Calu3 (cell line): ENCODE results near the gene NTNG2. TPM values are rescaled to one million over a fixed set of nuclear protein-coding genes. Genes with fewer than 3 reads are reported as not detected.

Experiments
- BruUV-seq: library from RNA; stranded (reverse); fragments of 400-500 nt; replicated peaks from 2 replicates; lab custom pipeline; 2021; lab: Mats Ljungman, UMichigan
- CTCF ChIA-PET: fragments of 300-600 bp; sonication (Branson Sonifier 250); formaldehyde crosslinking; loops from one replicate; lab custom pipeline; 2022; ENCODE audit warnings: antibody characterized with exemption; lab: Charles Lee
- DNase-seq: peaks from one replicate; pipeline ENCODE4 v3.0.0; 2022
- H3K27ac Mint-ChIP-seq: one replicate; pipeline ENCODE4 v1.8.0; 2022; ENCODE audit warnings: mixed read lengths; ENCODE audit not compliant: unreplicated experiment
- H3K27me3 Mint-ChIP-seq: one replicate; pipeline ENCODE4 v1.8.0; 2022; ENCODE audit warnings: mixed read lengths; ENCODE audit not compliant: unreplicated experiment
- H3K36me3 Mint-ChIP-seq: one replicate; pipeline ENCODE4 v1.8.0; 2022; ENCODE audit warnings: mild to moderate bottlenecking, moderate library complexity, mixed read lengths; ENCODE audit not compliant: insufficient read depth, unreplicated experiment
- H3K4me1 Mint-ChIP-seq: one replicate; pipeline ENCODE4 v1.8.0; 2022; ENCODE audit warnings: mild to moderate bottlenecking, low read depth, mixed read lengths; ENCODE audit not compliant: unreplicated experiment
- H3K4me3 Mint-ChIP-seq: one replicate; pipeline ENCODE4 v1.8.0; 2022; ENCODE audit warnings: mild to moderate bottlenecking, low read depth, moderate library complexity, mixed read lengths; ENCODE audit not compliant: unreplicated experiment
- H3K9me3 Mint-ChIP-seq: one replicate; pipeline ENCODE4 v1.8.0; 2022; ENCODE audit warnings: low read depth, mixed read lengths; ENCODE audit not compliant: unreplicated experiment
- CTCF ChIP-seq: fragments of 200-600 bp; IDR thresholded peaks from one replicate; pipeline ENCODE4 v1.8.0; 2022; ENCODE audit warnings: antibody characterized with exemption; ENCODE audit not compliant: unreplicated experiment
- intact Hi-C: fragments of 100-400 bp; cut with micrococcal nuclease; formaldehyde crosslinking; loops from one replicate; pipeline ENCODE4 v1.10.0; 2022; ENCODE audit not compliant: unreplicated experiment
- total RNA-seq: library from RNA; stranded (reverse); gene quantifications from 2 replicates; pipeline ENCODE4 v1.2.3, GENCODE V29; 2022

Gene NTNG2
- total RNA-seq, 1 experiment from 2014 or later, result not detected

- intact Hi-C loops, result no loop called here
- TF ChIP-seq CTCF, result no peak
- CTCF ChIA-PET, result interaction anchor here (0.6 kb wide), 1 partner anchor 11 kb away, joined by 3 read pairs; no protein-coding TSS in a partner anchor
- no peak for DNase-seq
- H3K27me3 Mint-ChIP-seq, result no peaks in the 10 kb centered on the region
- no peak overlapping the region for H3K27ac Mint-ChIP-seq
- no peaks in the 10 kb centered on the region for H3K4me1 Mint-ChIP-seq
- H3K4me3 Mint-ChIP-seq, result no peak overlapping the region
- no peaks in the 10 kb centered on the region for H3K9me3 Mint-ChIP-seq
- H3K36me3 Mint-ChIP-seq, result peaks cover 34% of the 10 kb centered on the region
- no TSS peak for BruUV-seq
Measured at GRCh38 chr9:132283863-132284262, 122.0 kb downstream of the NTNG2 start.

- no TSS peak for BruUV-seq
- intact Hi-C loops, result no loop called here
- peaks cover 29% of the 10 kb centered on the region for H3K36me3 Mint-ChIP-seq
- H3K27me3 Mint-ChIP-seq, result no peaks in the 10 kb centered on the region
- CTCF ChIA-PET, result no interaction called here
- no peak for TF ChIP-seq CTCF
- DNase-seq, result no peak
- H3K27ac Mint-ChIP-seq, result no peak overlapping the region
- no peak overlapping the region for H3K4me3 Mint-ChIP-seq
- H3K4me1 Mint-ChIP-seq, result no peaks in the 10 kb centered on the region
- H3K9me3 Mint-ChIP-seq, result no peaks in the 10 kb centered on the region
Measured at GRCh38 chr9:132287256-132287760, 125.5 kb downstream of the NTNG2 start.

- no TSS peak for BruUV-seq
- Mint-ChIP-seq H3K36me3 (peaks cover 26% of the 10 kb centered on the region), H3K27me3 (no peaks in the 10 kb centered on the region), H3K4me3 (no peak overlapping the region), H3K27ac (no peak overlapping the region), H3K4me1 (no peaks in the 10 kb centered on the region), H3K9me3 (no peaks in the 10 kb centered on the region)
- no peak for DNase-seq
- intact Hi-C loops, result no loop called here
- CTCF ChIA-PET, result no interaction called here
- TF ChIP-seq CTCF, result no peak
Measured at GRCh38 chr9:132288361-132288760, 126.5 kb downstream of the NTNG2 start.

- H3K36me3 Mint-ChIP-seq, result peaks cover 27% of the 10 kb centered on the region
- no peaks in the 10 kb centered on the region for H3K9me3 Mint-ChIP-seq
- H3K4me1 Mint-ChIP-seq, result no peaks in the 10 kb centered on the region
- DNase-seq, result no peak
- intact Hi-C loops, result no loop called here
- no peak overlapping the region for H3K27ac Mint-ChIP-seq
- CTCF ChIA-PET, result no interaction called here
- H3K27me3 Mint-ChIP-seq, result no peaks in the 10 kb centered on the region
- BruUV-seq, result no TSS peak
- no peak for TF ChIP-seq CTCF
- H3K4me3 Mint-ChIP-seq, result no peak overlapping the region
Measured at GRCh38 chr9:132288966-132289365, 127.1 kb downstream of the NTNG2 start.
